K562 (cell line): Measurements from ENCODE around the gene ANKRD30A.

Source experiments
- EZH2 ChIP-seq: IDR thresholded peaks from 2 replicates; pipeline ENCODE4 v1.6.1; 2012; ENCODE audit warnings: low read depth, mild to moderate bottlenecking, inconsistent platforms, low read length, borderline replicate concordance
- RB1 ChIP-seq: fragments of 450-650 bp; IDR thresholded peaks from 2 replicates; pipeline ENCODE4 v1.6.1; 2017; ENCODE audit warnings: low read depth, mild to moderate bottlenecking
- SMARCA4 ChIP-seq: fragments of 450-650 bp; IDR thresholded peaks from 2 replicates; pipeline ENCODE4 v1.6.1; 2016
- TBL1XR1 ChIP-seq, 2 experiments: IDR thresholded peaks; 2 replicates each; pipeline ENCODE4 v1.6.1; 2012; ENCODE audit warnings: improper control_type of control experiment in 2 of 2, low read length in 2 of 2, mild to moderate bottlenecking in 1 of 2
- TOE1 ChIP-seq, 2 experiments: fragments of 450-650 bp in 1 of 2; sonication (generic) in 1 of 2; formaldehyde crosslinking in 1 of 2; IDR thresholded peaks; 2 replicates each; pipeline versions ENCODE4 v1.7.1 to v1.8.0; 2016 to 2022; ENCODE audit warnings: borderline replicate concordance in 2 of 2, mild to moderate bottlenecking in 2 of 2, antibody characterized with exemption in 1 of 2, inconsistent platforms in 1 of 2, low read depth in 1 of 2, missing genetic modification reagents in 1 of 2, moderate library complexity in 1 of 2
- TF ChIP-seq, protein P1 (sequence below), 3 experiments: IDR thresholded peaks in 2 of 3; conservative IDR thresholded peaks in 1 of 3; 2 replicates each; pipeline ENCODE4 v1.5.1; 2011 to 2012; ENCODE audit warnings: low read length in 3 of 3, mild to moderate bottlenecking in 3 of 3, control low read depth in 2 of 3, improper control_type of control experiment in 1 of 3, inconsistent platforms in 1 of 3, low read depth in 1 of 3, mixed read lengths in 1 of 3, moderate library complexity in 1 of 3; ENCODE audit not compliant: insufficient read depth in 2 of 3
- TF ChIP-seq, protein P2 (sequence below), 2 experiments: fragments of 450-650 bp; formaldehyde crosslinking in 1 of 2; IDR thresholded peaks; 2 replicates each; pipeline versions ENCODE4 v1.4.0 to v1.6.1; 2014 to 2020; ENCODE audit warnings: mild to moderate bottlenecking in 2 of 2, borderline replicate concordance in 1 of 2, low read depth in 1 of 2

- no peak for TF ChIP-seq TOE1 (IDR thresholded peaks at IDR 0.05; ENCODE audit: borderline replicate concordance)
- no peak for TF ChIP-seq TOE1 (CRISPR knock-in tag; IDR thresholded peaks at IDR 0.05; ENCODE audit: borderline replicate concordance, low read depth)
- TF ChIP-seq, protein P1, sequence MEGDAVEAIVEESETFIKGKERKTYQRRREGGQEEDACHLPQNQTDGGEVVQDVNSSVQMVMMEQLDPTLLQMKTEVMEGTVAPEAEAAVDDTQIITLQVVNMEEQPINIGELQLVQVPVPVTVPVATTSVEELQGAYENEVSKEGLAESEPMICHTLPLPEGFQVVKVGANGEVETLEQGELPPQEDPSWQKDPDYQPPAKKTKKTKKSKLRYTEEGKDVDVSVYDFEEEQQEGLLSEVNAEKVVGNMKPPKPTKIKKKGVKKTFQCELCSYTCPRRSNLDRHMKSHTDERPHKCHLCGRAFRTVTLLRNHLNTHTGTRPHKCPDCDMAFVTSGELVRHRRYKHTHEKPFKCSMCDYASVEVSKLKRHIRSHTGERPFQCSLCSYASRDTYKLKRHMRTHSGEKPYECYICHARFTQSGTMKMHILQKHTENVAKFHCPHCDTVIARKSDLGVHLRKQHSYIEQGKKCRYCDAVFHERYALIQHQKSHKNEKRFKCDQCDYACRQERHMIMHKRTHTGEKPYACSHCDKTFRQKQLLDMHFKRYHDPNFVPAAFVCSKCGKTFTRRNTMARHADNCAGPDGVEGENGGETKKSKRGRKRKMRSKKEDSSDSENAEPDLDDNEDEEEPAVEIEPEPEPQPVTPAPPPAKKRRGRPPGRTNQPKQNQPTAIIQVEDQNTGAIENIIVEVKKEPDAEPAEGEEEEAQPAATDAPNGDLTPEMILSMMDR (IDR thresholded peaks at IDR 0.05 in 2 of 3, conservative IDR thresholded peaks at IDR 0.05 in 1 of 3; ENCODE audit: insufficient read depth in 2 of 3, low read depth in 1 of 3, low read length in 3 of 3), result no peak
- TF ChIP-seq, protein P2, sequence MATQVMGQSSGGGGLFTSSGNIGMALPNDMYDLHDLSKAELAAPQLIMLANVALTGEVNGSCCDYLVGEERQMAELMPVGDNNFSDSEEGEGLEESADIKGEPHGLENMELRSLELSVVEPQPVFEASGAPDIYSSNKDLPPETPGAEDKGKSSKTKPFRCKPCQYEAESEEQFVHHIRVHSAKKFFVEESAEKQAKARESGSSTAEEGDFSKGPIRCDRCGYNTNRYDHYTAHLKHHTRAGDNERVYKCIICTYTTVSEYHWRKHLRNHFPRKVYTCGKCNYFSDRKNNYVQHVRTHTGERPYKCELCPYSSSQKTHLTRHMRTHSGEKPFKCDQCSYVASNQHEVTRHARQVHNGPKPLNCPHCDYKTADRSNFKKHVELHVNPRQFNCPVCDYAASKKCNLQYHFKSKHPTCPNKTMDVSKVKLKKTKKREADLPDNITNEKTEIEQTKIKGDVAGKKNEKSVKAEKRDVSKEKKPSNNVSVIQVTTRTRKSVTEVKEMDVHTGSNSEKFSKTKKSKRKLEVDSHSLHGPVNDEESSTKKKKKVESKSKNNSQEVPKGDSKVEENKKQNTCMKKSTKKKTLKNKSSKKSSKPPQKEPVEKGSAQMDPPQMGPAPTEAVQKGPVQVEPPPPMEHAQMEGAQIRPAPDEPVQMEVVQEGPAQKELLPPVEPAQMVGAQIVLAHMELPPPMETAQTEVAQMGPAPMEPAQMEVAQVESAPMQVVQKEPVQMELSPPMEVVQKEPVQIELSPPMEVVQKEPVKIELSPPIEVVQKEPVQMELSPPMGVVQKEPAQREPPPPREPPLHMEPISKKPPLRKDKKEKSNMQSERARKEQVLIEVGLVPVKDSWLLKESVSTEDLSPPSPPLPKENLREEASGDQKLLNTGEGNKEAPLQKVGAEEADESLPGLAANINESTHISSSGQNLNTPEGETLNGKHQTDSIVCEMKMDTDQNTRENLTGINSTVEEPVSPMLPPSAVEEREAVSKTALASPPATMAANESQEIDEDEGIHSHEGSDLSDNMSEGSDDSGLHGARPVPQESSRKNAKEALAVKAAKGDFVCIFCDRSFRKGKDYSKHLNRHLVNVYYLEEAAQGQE (IDR thresholded peaks at IDR 0.05; ENCODE audit: borderline replicate concordance), result no peak
- TF ChIP-seq, protein P2 (CRISPR knock-in tag; IDR thresholded peaks at IDR 0.05; ENCODE audit: low read depth), result no peak
- TF ChIP-seq SMARCA4, result no peak
- no peak for TF ChIP-seq TBL1XR1 (IDR thresholded peaks at IDR 0.05; ENCODE audit: low read length in 2 of 2)
- TF ChIP-seq RB1, result no peak
- no peak for TF ChIP-seq EZH2
These were observed 265.5 kb downstream of the ANKRD30A start for GRCh38 chr10:37390926-37391325.
